Lung (tissue), 12 donors: ENCODE data around the gene SUGCT. TPM values are rescaled to one million over a fixed set of nuclear protein-coding genes. Genes with fewer than 3 reads are reported as not detected.

Source experiments
- ATAC-seq: fragments of 200-7000 bp; cut with Tn5 transposase; one replicate; pipeline ENCODE4 v1.9.1; 2020; ENCODE audit warnings: moderate number of reproducible peaks; ENCODE audit not compliant: insufficient read depth, low FRiP score
- DNase-seq, 3 donors: peaks; one replicate each; pipeline ENCODE4 v3.0.0-alpha.2; 2013 to 2017
- H3K27ac ChIP-seq, 2 donors: one replicate each; pipeline ENCODE4 v1.5.1; 2013; ENCODE audit warnings: mild to moderate bottlenecking in 2 of 2, moderate library complexity in 2 of 2, control low read depth in 1 of 2, inconsistent platforms in 1 of 2, low read depth in 1 of 2, low read length in 1 of 2
- H3K27me3 ChIP-seq, 3 donors: one replicate each; pipeline ENCODE4 v1.5.1; 2013; ENCODE audit warnings: low read length in 2 of 3; ENCODE audit not compliant: control insufficient read depth in 3 of 3, insufficient read depth in 3 of 3
- H3K36me3 ChIP-seq, 4 donors: one replicate each; pipeline ENCODE4 v1.5.1; 2013; ENCODE audit warnings: low read length in 4 of 4, mild to moderate bottlenecking in 1 of 4, moderate library complexity in 1 of 4; ENCODE audit not compliant: control insufficient read depth in 4 of 4, insufficient read depth in 4 of 4
- H3K4me1 ChIP-seq, 5 donors: one replicate each; pipeline ENCODE4 v1.5.1; 2013; ENCODE audit warnings: low read length in 5 of 5, mild to moderate bottlenecking in 2 of 5, moderate library complexity in 1 of 5; ENCODE audit not compliant: control insufficient read depth in 5 of 5, insufficient read depth in 5 of 5
- H3K4me3 ChIP-seq: one replicate; pipeline ENCODE4 v1.5.1; 2013; ENCODE audit warnings: mild to moderate bottlenecking, control low read depth, moderate library complexity
- H3K9ac ChIP-seq, 2 donors: one replicate each; pipeline ENCODE4 v1.5.1; 2013; ENCODE audit warnings: low read length in 2 of 2, control low read depth in 1 of 2; ENCODE audit not compliant: insufficient read depth in 1 of 2
- H3K9me3 ChIP-seq, 4 donors: one replicate each; pipeline ENCODE4 v1.5.1; 2013; ENCODE audit warnings: low read length in 3 of 4, mild to moderate bottlenecking in 1 of 4, moderate library complexity in 1 of 4; ENCODE audit not compliant: control insufficient read depth in 4 of 4, insufficient read depth in 3 of 4
- CTCF ChIP-seq: IDR thresholded peaks from 2 replicates; pipeline ENCODE4 v1.5.1; 2012; ENCODE audit warnings: mild to moderate bottlenecking; ENCODE audit errors: control extremely low read depth, extremely low read depth
- WGBS, 2 donors: extraction: QIAGEN DNeasy Blood & Tissue Kit; methylation state at CpG; one replicate each; pipeline ENCODE4 v1.1.7; 2013; 5-methylcytosine and 5-hydroxymethylcytosine counted together
- polyA plus RNA-seq, 2 donors: library from polyadenylated mRNA; stranded (reverse); fragments of 200-250 nt; gene quantifications; one replicate each; pipeline ENCODE4 v1.2.1, GENCODE V29; 2013
- total RNA-seq, 2 donors: library from RNA; depleted of rRNA in 1 of 2; stranded (reverse); fragments of >200 nt in 1 of 2; gene quantifications; one replicate each; pipeline ENCODE4 v1.2.1, GENCODE V29; 2014 to 2021
- donor health status: control.
- donor health status: control.
- donor health status: Bipolar disorder and iron deficiency.
- donor health status: healthy.
- donor health status: DM: yes; HTN: yes; CAD: no.

Gene SUGCT
- total and polyA plus RNA-seq, 4 donors = 0.23 to 4.2 (median 1.8) TPM

GRCh38 chr7:40394400-40394799, 259.6 kb downstream of the SUGCT start:
- Histone ChIP-seq H3K4me1 (no peaks in the 10 kb centered on the region), H3K9me3 (no peaks in the 10 kb centered on the region), H3K27ac (no peak overlapping the region), H3K36me3 (no peaks in the 10 kb centered on the region), H3K27me3 (no peaks in the 10 kb centered on the region), H3K4me3 (no peak overlapping the region), H3K9ac (no peak overlapping the region)
- WGBS, 2 donors = 33 to 58% methylated on average over 1 of the region's 1 CpG
- no peak for TF ChIP-seq CTCF
- DNase-seq (no peak), ATAC-seq (no peak)

- Histone ChIP-seq H3K36me3 (no peaks in the 10 kb centered on the region), H3K9ac (no peak overlapping the region), H3K4me3 (no peak overlapping the region), H3K9me3 (no peaks in the 10 kb centered on the region), H3K4me1 (no peaks in the 10 kb centered on the region), H3K27ac (no peak overlapping the region), H3K27me3 (no peaks in the 10 kb centered on the region)
- no peak for TF ChIP-seq CTCF
- DNase-seq = no peak
- no peak for ATAC-seq
- WGBS, 2 donors = 91 to 96% methylated on average over 4 of the region's 4 CpGs
Measured at GRCh38 chr7:40400525-40400924, 265.7 kb downstream of the SUGCT start.

GRCh38 chr7:40401406-40401805, 266.6 kb downstream of the SUGCT start:
- Histone ChIP-seq H3K4me3 (no peak overlapping the region), H3K4me1 (no peaks in the 10 kb centered on the region), H3K9ac (no peak overlapping the region), H3K9me3 (no peaks in the 10 kb centered on the region), H3K27me3 (no peaks in the 10 kb centered on the region), H3K36me3 (no peaks in the 10 kb centered on the region), H3K27ac (no peak overlapping the region)
- 81 to 86% methylated on average over 1 of the region's 1 CpG for WGBS, 2 donors
- no peak for ATAC-seq
- no peak for DNase-seq
- no peak for TF ChIP-seq CTCF

- H3K4me1 ChIP-seq = no peaks in the 10 kb centered on the region
- DNase-seq = no peak
Measured at GRCh38 chr7:40402661-40403060, 267.9 kb downstream of the SUGCT start.

More at GRCh38 chr7:40402661-40403060, 267.9 kb downstream of the SUGCT start:
- Histone ChIP-seq H3K36me3 (no peaks in the 10 kb centered on the region), H3K4me3 (no peak overlapping the region), H3K9ac (no peak overlapping the region), H3K27ac (no peak overlapping the region), H3K27me3 (no peaks in the 10 kb centered on the region), H3K9me3 (no peaks in the 10 kb centered on the region)
- no peak for ATAC-seq
- no peak for TF ChIP-seq CTCF
- 61 to 63% methylated on average over 5 of the region's 5 CpGs for WGBS, 2 donors
